Muscle layer of colon (tissue), 2 donors: Measurements from ENCODE around the gene PRPS1L1.

Experiments
- H3K27ac ChIP-seq: one replicate; pipeline ENCODE4 v1.7.0; 2013; ENCODE audit warnings: low read depth, mild to moderate bottlenecking, low read length, moderate library complexity
- H3K27me3 ChIP-seq, 2 donors: one replicate each; pipeline ENCODE4 v1.7.0; 2013; ENCODE audit warnings: low read length in 2 of 2, mild to moderate bottlenecking in 2 of 2; ENCODE audit not compliant: insufficient read depth in 2 of 2, control insufficient read depth in 1 of 2
- H3K36me3 ChIP-seq: one replicate; pipeline ENCODE4 v1.7.0; 2013; ENCODE audit warnings: mild to moderate bottlenecking, low read length; ENCODE audit not compliant: insufficient read depth
- H3K4me1 ChIP-seq: one replicate; pipeline ENCODE4 v1.7.0; 2013; ENCODE audit warnings: mild to moderate bottlenecking, low read length; ENCODE audit not compliant: insufficient read depth
- H3K4me3 ChIP-seq, 2 donors: one replicate each; pipeline ENCODE4 v1.7.0; 2013; ENCODE audit warnings: low read length in 2 of 2, low read depth in 1 of 2, mild to moderate bottlenecking in 1 of 2, moderate library complexity in 1 of 2
- H3K9ac ChIP-seq: one replicate; pipeline ENCODE4 v1.7.0; 2013; ENCODE audit warnings: low read length
- H3K9me3 ChIP-seq: one replicate; pipeline ENCODE4 v1.7.0; 2013; ENCODE audit warnings: mild to moderate bottlenecking, low read length
- donor health status: abdominal sarcoma.
- donor health status: Adenocarcinoma of cecum.

Gene PRPS1L1

GRCh38 chr7:18004372-18004771 lies 23.3 kb downstream of the PRPS1L1 start:
- Histone ChIP-seq H3K9ac (no peak overlapping the region), H3K4me1 (no peaks in the 10 kb centered on the region), H3K27me3 (no peaks in the 10 kb centered on the region), H3K9me3 (no peaks in the 10 kb centered on the region), H3K36me3 (no peaks in the 10 kb centered on the region), H3K27ac (no peak overlapping the region), H3K4me3 (no peak overlapping the region)

GRCh38 chr7:18003286-18003994 lies 24.2 kb downstream of the PRPS1L1 start:
- H3K4me3 ChIP-seq = no peak overlapping the region
- no peaks in the 10 kb centered on the region for H3K27me3 ChIP-seq
- no peaks in the 10 kb centered on the region for H3K36me3 ChIP-seq
- H3K27ac ChIP-seq = no peak overlapping the region
- no peaks in the 10 kb centered on the region for H3K4me1 ChIP-seq
- no peak overlapping the region for H3K9ac ChIP-seq
- no peaks in the 10 kb centered on the region for H3K9me3 ChIP-seq

- Histone ChIP-seq H3K27ac (no peak overlapping the region), H3K9me3 (no peaks in the 10 kb centered on the region), H3K4me1 (no peaks in the 10 kb centered on the region), H3K4me3 (no peak overlapping the region), H3K9ac (no peak overlapping the region), H3K36me3 (no peaks in the 10 kb centered on the region), H3K27me3 (no peaks in the 10 kb centered on the region)
These were observed 29.0 kb downstream of the PRPS1L1 start for GRCh38 chr7:17998692-17999091.

GRCh38 chr7:17996442-17997223 lies 31.0 kb downstream of the PRPS1L1 start:
- Histone ChIP-seq H3K9me3 (no peaks in the 10 kb centered on the region), H3K27me3 (no peaks in the 10 kb centered on the region), H3K4me3 (no peak overlapping the region), H3K27ac (no peak overlapping the region), H3K36me3 (no peaks in the 10 kb centered on the region), H3K9ac (no peak overlapping the region), H3K4me1 (no peaks in the 10 kb centered on the region)

- Histone ChIP-seq H3K9ac (no peak overlapping the region), H3K4me1 (no peaks in the 10 kb centered on the region), H3K36me3 (no peaks in the 10 kb centered on the region), H3K27ac (no peak overlapping the region), H3K4me3 (no peak overlapping the region), H3K27me3 (no peaks in the 10 kb centered on the region), H3K9me3 (no peaks in the 10 kb centered on the region)
These were observed 31.6 kb downstream of the PRPS1L1 start for GRCh38 chr7:17996040-17996439.

GRCh38 chr7:17994079-17994850 lies 33.4 kb downstream of the PRPS1L1 start:
- Histone ChIP-seq H3K36me3 (no peaks in the 10 kb centered on the region), H3K4me1 (no peaks in the 10 kb centered on the region), H3K27ac (no peak overlapping the region), H3K9me3 (no peaks in the 10 kb centered on the region), H3K4me3 (no peak overlapping the region), H3K9ac (no peak overlapping the region), H3K27me3 (no peaks in the 10 kb centered on the region)

- no peak overlapping the region for H3K4me3 ChIP-seq
- no peaks in the 10 kb centered on the region for H3K4me1 ChIP-seq
- no peaks in the 10 kb centered on the region for H3K9me3 ChIP-seq
- no peak overlapping the region for H3K9ac ChIP-seq
- H3K27ac ChIP-seq = no peak overlapping the region
- H3K27me3 ChIP-seq = no peaks in the 10 kb centered on the region
- H3K36me3 ChIP-seq = no peaks in the 10 kb centered on the region
These were observed 35.6 kb downstream of the PRPS1L1 start for GRCh38 chr7:17991866-17992648.

GRCh38 chr7:17990761-17991160 lies 36.9 kb downstream of the PRPS1L1 start:
- Histone ChIP-seq H3K27ac (no peak overlapping the region), H3K4me3 (no peak overlapping the region), H3K27me3 (no peaks in the 10 kb centered on the region), H3K4me1 (no peaks in the 10 kb centered on the region), H3K9ac (no peak overlapping the region), H3K9me3 (no peaks in the 10 kb centered on the region), H3K36me3 (no peaks in the 10 kb centered on the region)

- H3K9ac ChIP-seq = no peak overlapping the region
These were observed 38.1 kb downstream of the PRPS1L1 start for GRCh38 chr7:17989546-17989945.

GRCh38 chr7:17988858-17989257 lies 38.8 kb downstream of the PRPS1L1 start:
- no peak overlapping the region for H3K27ac ChIP-seq
- no peaks in the 10 kb centered on the region for H3K36me3 ChIP-seq
- no peaks in the 10 kb centered on the region for H3K9me3 ChIP-seq
- no peak overlapping the region for H3K9ac ChIP-seq
- no peaks in the 10 kb centered on the region for H3K4me1 ChIP-seq
- H3K4me3 ChIP-seq = no peak overlapping the region
- H3K27me3 ChIP-seq = no peaks in the 10 kb centered on the region

More at GRCh38 chr7:17989546-17989945, 38.1 kb downstream of the PRPS1L1 start:
- no peaks in the 10 kb centered on the region for H3K4me1 ChIP-seq
- no peaks in the 10 kb centered on the region for H3K36me3 ChIP-seq
- no peak overlapping the region for H3K27ac ChIP-seq
- no peaks in the 10 kb centered on the region for H3K9me3 ChIP-seq
- no peaks in the 10 kb centered on the region for H3K27me3 ChIP-seq
- H3K4me3 ChIP-seq = no peak overlapping the region

GRCh38 chr7:17988141-17988540 lies 39.5 kb downstream of the PRPS1L1 start:
- H3K36me3 ChIP-seq = no peaks in the 10 kb centered on the region
- H3K4me3 ChIP-seq = no peak overlapping the region
- no peaks in the 10 kb centered on the region for H3K9me3 ChIP-seq
- no peak overlapping the region for H3K9ac ChIP-seq
- H3K4me1 ChIP-seq = no peaks in the 10 kb centered on the region
- H3K27me3 ChIP-seq = no peaks in the 10 kb centered on the region
- H3K27ac ChIP-seq = no peak overlapping the region
